Neural crest cell (in vitro differentiated cells): Measurements from ENCODE around the gene TANGO2. TPM values are rescaled to one million over a fixed set of nuclear protein-coding genes. Genes with fewer than 3 reads are reported as not detected.
A peak's percentile ranks its signal among the peaks of the same experiment; 100 is the strongest.

Experiments used
- DNase-seq: peaks from one replicate; pipeline ENCODE4 v3.0.0; 2021; ENCODE audit warnings: low read depth, mixed read lengths, low spot score
- H3K27ac Mint-ChIP-seq: one replicate; pipeline ENCODE4 v1.8.0; 2021; ENCODE audit warnings: mild to moderate bottlenecking, mixed read lengths; ENCODE audit not compliant: unreplicated experiment
- H3K27me3 Mint-ChIP-seq: 2 replicates; pipeline ENCODE4 v1.8.0; 2021; ENCODE audit warnings: low read depth, mild to moderate bottlenecking, mixed read lengths
- H3K36me3 Mint-ChIP-seq: 2 replicates; pipeline ENCODE4 v1.8.0; 2021; ENCODE audit warnings: low read depth, mild to moderate bottlenecking, mixed read lengths
- H3K4me1 Mint-ChIP-seq: 2 replicates; pipeline ENCODE4 v1.8.0; 2021; ENCODE audit warnings: mixed read lengths
- H3K4me3 Mint-ChIP-seq: one replicate; pipeline ENCODE4 v1.8.0; 2021; ENCODE audit warnings: mild to moderate bottlenecking, mixed read lengths
- H3K9me3 Mint-ChIP-seq: 2 replicates; pipeline ENCODE4 v1.8.0; 2021; ENCODE audit warnings: mixed read lengths
- CTCF ChIP-seq: fragments of 200-600 bp; sonication (generic); conservative IDR thresholded peaks from 2 replicates; pipeline ENCODE4 v1.5.0; 2021; ENCODE audit warnings: antibody characterized with exemption, mild to moderate bottlenecking
- total RNA-seq: library from RNA; stranded (reverse); gene quantifications from 2 replicates; pipeline ENCODE4 v1.2.1, GENCODE V29; 2021

TANGO2 gene
- total RNA-seq, 1 donor from 2014 or later: 13.4 TPM

- Mint-ChIP-seq H3K4me3 (peak within 1 kb of the TSS; percentile 83), H3K27me3 (peaks cover 45% of the 10 kb centered on the region), H3K36me3 (no peaks in the 10 kb centered on the region), H3K9me3 (no peaks in the 10 kb centered on the region), H3K27ac (no peak within 1 kb of the TSS), H3K4me1 (peaks cover 21% of the 10 kb centered on the region)
- peak; percentile 42 for TF ChIP-seq CTCF
- peak; percentile 89 for DNase-seq
Observed at GRCh38 chr22:20016734-20017621, 3.9 kb upstream of the TANGO2 start, which contains the start of gene ARVCF. Gene ARVCF (minus strand): TSS chr22:20016823. CDS start chr22:19990794, 26,029 bp downstream.

- DNase-seq: no peak
- Mint-ChIP-seq H3K27me3 (peaks cover 45% of the 10 kb centered on the region), H3K27ac (no peak overlapping the region), H3K4me3 (peak overlapping the region; percentile 83), H3K9me3 (no peaks in the 10 kb centered on the region), H3K4me1 (peaks cover 27% of the 10 kb centered on the region), H3K36me3 (no peaks in the 10 kb centered on the region)
- no peak for TF ChIP-seq CTCF
Observed at GRCh38 chr22:20017622-20017958, 3.3 kb upstream of the TANGO2 start.

GRCh38 chr22:20018001-20018400 is 2.9 kb upstream of the TANGO2 start:
- Mint-ChIP-seq H3K27me3 (peaks cover 45% of the 10 kb centered on the region), H3K4me1 (peaks cover 27% of the 10 kb centered on the region), H3K36me3 (no peaks in the 10 kb centered on the region), H3K4me3 (peak overlapping the region; percentile 83), H3K27ac (no peak overlapping the region), H3K9me3 (no peaks in the 10 kb centered on the region)
- TF ChIP-seq CTCF: no peak
- DNase-seq: no peak

- Mint-ChIP-seq H3K27ac (no peak overlapping the region), H3K4me1 (peaks cover 27% of the 10 kb centered on the region), H3K36me3 (no peaks in the 10 kb centered on the region), H3K27me3 (peaks cover 39% of the 10 kb centered on the region), H3K9me3 (no peaks in the 10 kb centered on the region), H3K4me3 (peak overlapping the region; percentile 83)
- no peak for DNase-seq
- no peak for TF ChIP-seq CTCF
Observed at GRCh38 chr22:20019661-20020532, 1.0 kb upstream of the TANGO2 start.
